DND-41 (cell line): ENCODE data around the gene WNT9A.

Source experiments
- ATAC-seq: fragments of 200-7000 bp; cut with Tn5 transposase; 3 replicates; pipeline ENCODE4 v1.9.1; 2021; ENCODE audit warnings: low read depth; ENCODE audit not compliant: insufficient read depth
- DNase-seq: peaks from one replicate; pipeline ENCODE4 v3.0.0-alpha.2; 2020
- H2AFZ ChIP-seq: 2 replicates; pipeline ENCODE4 v1.6.0; 2012; ENCODE audit warnings: low read depth, low read length
- H3K27ac ChIP-seq: 2 replicates; pipeline ENCODE4 v1.5.1; 2012; ENCODE audit warnings: low read length, inconsistent platforms
- H3K27me3 ChIP-seq: fragments of 200-600 bp; sonication (generic); 2 replicates; pipeline ENCODE4 v1.6.0; 2012; ENCODE audit warnings: low read length, mild to moderate bottlenecking, inconsistent platforms; ENCODE audit not compliant: insufficient read depth, poor library complexity
- H3K36me3 ChIP-seq: 2 replicates; pipeline ENCODE4 v1.5.1; 2012; ENCODE audit warnings: low read length, inconsistent platforms; ENCODE audit not compliant: insufficient read depth
- H3K4me1 ChIP-seq: 2 replicates; pipeline ENCODE4 v1.5.1; 2012; ENCODE audit warnings: mild to moderate bottlenecking, low read length; ENCODE audit not compliant: insufficient read depth
- H3K4me2 ChIP-seq: 2 replicates; pipeline ENCODE4 v1.6.0; 2012; ENCODE audit warnings: mild to moderate bottlenecking, moderate library complexity, low read length, inconsistent platforms; ENCODE audit not compliant: insufficient read depth
- H3K4me3 ChIP-seq, 2 experiments: fragments of 200-600 bp in 1 of 2; shearing (Covaris generic) in 1 of 2; 2 replicates each; pipeline ENCODE4 v1.5.1; 2012 to 2016; ENCODE audit warnings: inconsistent platforms in 2 of 2, low read length in 2 of 2, mild to moderate bottlenecking in 2 of 2, low read depth in 1 of 2, moderate library complexity in 1 of 2
- H3K79me2 ChIP-seq: 2 replicates; pipeline ENCODE4 v1.6.0; 2012; ENCODE audit warnings: low read length, inconsistent platforms; ENCODE audit not compliant: insufficient read depth
- H3K9ac ChIP-seq: 2 replicates; pipeline ENCODE4 v1.6.0; 2012; ENCODE audit warnings: low read depth, mild to moderate bottlenecking, inconsistent platforms, low read length, moderate library complexity
- H3K9me3 ChIP-seq: 2 replicates; pipeline ENCODE4 v1.5.1; 2012; ENCODE audit warnings: low read length, moderate library complexity, mild to moderate bottlenecking, inconsistent platforms; ENCODE audit not compliant: insufficient read depth, severe bottlenecking
- H4K20me1 ChIP-seq: 2 replicates; pipeline ENCODE4 v1.6.0; 2012; ENCODE audit warnings: low read length; ENCODE audit not compliant: insufficient read depth
- CTCF ChIP-seq: IDR thresholded peaks from 2 replicates; pipeline ENCODE4 v1.5.1; 2012; ENCODE audit warnings: borderline replicate concordance, low read length, moderate library complexity, mild to moderate bottlenecking; ENCODE audit not compliant: poor library complexity, severe bottlenecking; ENCODE audit errors: extremely low read depth
- EZH2 ChIP-seq: IDR thresholded peaks from 3 replicates; pipeline ENCODE4 v1.6.1; 2012; ENCODE audit warnings: borderline replicate concordance, low read depth, mild to moderate bottlenecking, moderate library complexity, low read length, inconsistent platforms; ENCODE audit not compliant: severe bottlenecking

Gene WNT9A

GRCh38 chr1:227902641-227902990 is 45.1 kb downstream of the WNT9A start:
- DNase-seq: no peak
- Histone ChIP-seq H3K36me3 (no peaks in the 10 kb centered on the region), H2AFZ (no peak overlapping the region), H3K27ac (no peak overlapping the region), H3K4me2 (no peak overlapping the region), H3K79me2 (no peaks in the 10 kb centered on the region), H3K9ac (no peak overlapping the region), H3K27me3 (no peaks in the 10 kb centered on the region), H4K20me1 (no peaks in the 10 kb centered on the region), H3K4me3 (no peak overlapping the region), H3K4me1 (no peaks in the 10 kb centered on the region), H3K9me3 (no peaks in the 10 kb centered on the region)
- ATAC-seq: no peak
- TF ChIP-seq EZH2 (no peak), CTCF (no peak)

GRCh38 chr1:227901906-227902640 is 45.7 kb downstream of the WNT9A start:
- no peak overlapping the region for H2AFZ ChIP-seq
- no peak overlapping the region for H3K27ac ChIP-seq
- H4K20me1 ChIP-seq: no peaks in the 10 kb centered on the region
- no peak overlapping the region for H3K4me2 ChIP-seq
- TF ChIP-seq EZH2: no peak
- TF ChIP-seq CTCF: peak; percentile 14
- DNase-seq (peak; percentile 16), ATAC-seq (peak; percentile 16; the same call in 1 of the 3 replicates)
- no peaks in the 10 kb centered on the region for H3K4me1 ChIP-seq
- no peaks in the 10 kb centered on the region for H3K79me2 ChIP-seq
- no peak overlapping the region for H3K9ac ChIP-seq
- no peaks in the 10 kb centered on the region for H3K27me3 ChIP-seq
- no peaks in the 10 kb centered on the region for H3K36me3 ChIP-seq
- H3K9me3 ChIP-seq: no peaks in the 10 kb centered on the region
- H3K4me3 ChIP-seq: no peak overlapping the region

- Histone ChIP-seq H3K27ac (no peak overlapping the region), H3K36me3 (no peaks in the 10 kb centered on the region), H3K9ac (no peak overlapping the region), H3K9me3 (no peaks in the 10 kb centered on the region), H4K20me1 (no peaks in the 10 kb centered on the region), H2AFZ (no peak overlapping the region), H3K27me3 (no peaks in the 10 kb centered on the region), H3K79me2 (no peaks in the 10 kb centered on the region), H3K4me2 (no peak overlapping the region), H3K4me3 (no peak overlapping the region), H3K4me1 (no peaks in the 10 kb centered on the region)
- ATAC-seq (no peak), DNase-seq (no peak)
- TF ChIP-seq EZH2: no peak
- TF ChIP-seq CTCF: no peak
Observed at GRCh38 chr1:227901239-227901905, 46.4 kb downstream of the WNT9A start.
